Measurements from ENCODE around the gene PRKCE.

- no peak for TF ChIP-seq CTCF (IDR thresholded peaks at IDR 0.05)
- TF ChIP-seq POLR2A (IDR thresholded peaks at IDR 0.05): no peak
Observed at GRCh38 chr2:45826884-45827635, 175.6 kb downstream of the PRKCE start.
